NB4 (cell line): ENCODE results near the gene SLC8A2.

Experiments used
- CTCF ChIP-seq: IDR thresholded peaks from one replicate; pipeline ENCODE4 v1.5.1; 2012; ENCODE audit warnings: low read depth, low read length
- MYC ChIP-seq: IDR thresholded peaks from 2 replicates; pipeline ENCODE4 v1.6.1; 2011; ENCODE audit warnings: low read depth, low read length
- POLR2A ChIP-seq: IDR thresholded peaks from 2 replicates; pipeline ENCODE4 v1.6.1; 2011; ENCODE audit warnings: mild to moderate bottlenecking; ENCODE audit not compliant: insufficient read length; ENCODE audit errors: extremely low read depth

GRCh38 chr19:47514869-47515588, 43.3 kb upstream of the SLC8A2 start, which contains the start of gene NAPA:
- no peak for TF ChIP-seq CTCF
- peak; percentile 88 for TF ChIP-seq MYC
- TF ChIP-seq POLR2A = peak; percentile 95
